Activated T-cell treated with anti-CD3 and anti-CD28 coated beads, Interleukin-2, amount 50 U/mL, for 72 hours (primary cell): ENCODE measurements around the gene CPVL. TPM values are rescaled to one million over a fixed set of nuclear protein-coding genes. Genes with fewer than 3 reads are reported as not detected.

Experiments used
- ATAC-seq, 2 donors: fragments of 150-1000 bp; cut with Tn5 transposase; replicated peaks in 1 of 2; 2 replicates each; pipeline ENCODE4 v1.10.0; 2021; ENCODE audit warnings: moderate library complexity in 2 of 2, mild to moderate bottlenecking in 1 of 2
- DNase-seq, 2 donors: peaks; one replicate each; pipeline ENCODE4 v3.0.0; 2021 to 2022; ENCODE audit warnings: mixed read lengths in 1 of 2
- H3K27ac Mint-ChIP-seq: one replicate; pipeline ENCODE4 v1.8.0; 2022; ENCODE audit warnings: mild to moderate bottlenecking, moderate library complexity, mixed read lengths
- H3K27me3 Mint-ChIP-seq: one replicate; pipeline ENCODE4 v1.8.0; 2022; ENCODE audit warnings: low read depth, mixed read lengths
- H3K36me3 Mint-ChIP-seq, 2 donors: one replicate each; pipeline ENCODE4 v1.8.0; 2022; ENCODE audit warnings: mixed read lengths in 2 of 2, mild to moderate bottlenecking in 1 of 2; ENCODE audit not compliant: insufficient read depth in 2 of 2
- H3K4me1 Mint-ChIP-seq: one replicate; pipeline ENCODE4 v1.8.0; 2022; ENCODE audit warnings: low read depth, mixed read lengths
- H3K4me3 Mint-ChIP-seq, 2 donors: one replicate each; pipeline ENCODE4 v1.8.0; 2022; ENCODE audit warnings: mild to moderate bottlenecking in 2 of 2, mixed read lengths in 2 of 2, moderate library complexity in 2 of 2
- H3K9me3 Mint-ChIP-seq, 2 donors: one replicate each; pipeline ENCODE4 v1.8.0; 2022; ENCODE audit warnings: mixed read lengths in 2 of 2
- total RNA-seq, 2 donors: library from RNA; stranded (reverse); gene quantifications; one replicate each; pipeline ENCODE4 v1.2.3, GENCODE V29; 2022

Gene CPVL
- total RNA-seq, 2 donors from 2014 or later, result 0.51 TPM; not detected in 1

- Mint-ChIP-seq H3K4me1 (peaks cover 5% of the 10 kb centered on the region), H3K27ac (no peak overlapping the region), H3K36me3 (no peaks in the 10 kb centered on the region), H3K27me3 (peaks cover 14% of the 10 kb centered on the region), H3K4me3 (no peak overlapping the region), H3K9me3 (no peaks in the 10 kb centered on the region)
- DNase-seq, result no peak
- no peak for ATAC-seq
Measured at GRCh38 chr7:29173458-29173857, 27.1 kb upstream of the CPVL start.

GRCh38 chr7:29170781-29171180 lies 24.4 kb upstream of the CPVL start:
- Mint-ChIP-seq H3K9me3 (peaks cover 0 to 1% of the 10 kb centered on the region in 2 donors), H3K27ac (no peak overlapping the region), H3K4me3 (no peak overlapping the region), H3K36me3 (no peaks in the 10 kb centered on the region), H3K4me1 (no peaks in the 10 kb centered on the region), H3K27me3 (peaks cover 12% of the 10 kb centered on the region)
- DNase-seq (no peak), ATAC-seq (no peak)

- peaks cover 17% of the 10 kb centered on the region for H3K27me3 Mint-ChIP-seq
- DNase-seq (no peak), ATAC-seq (no peak)
- no peak overlapping the region for H3K27ac Mint-ChIP-seq
- no peak overlapping the region for H3K4me3 Mint-ChIP-seq
- H3K4me1 Mint-ChIP-seq, result no peaks in the 10 kb centered on the region
- H3K9me3 Mint-ChIP-seq, result peaks cover 0 to 2% of the 10 kb centered on the region in 2 donors
- H3K36me3 Mint-ChIP-seq, result no peaks in the 10 kb centered on the region
Measured at GRCh38 chr7:29167721-29168120, 21.4 kb upstream of the CPVL start.

- Mint-ChIP-seq H3K9me3 (peaks cover 2% of the 10 kb centered on the region in 2 donors), H3K27me3 (peaks cover 29% of the 10 kb centered on the region), H3K4me3 (no peak overlapping the region), H3K27ac (no peak overlapping the region), H3K4me1 (no peaks in the 10 kb centered on the region), H3K36me3 (no peaks in the 10 kb centered on the region)
- DNase-seq (no peak), ATAC-seq (no peak)
Measured at GRCh38 chr7:29163854-29164253, 17.5 kb upstream of the CPVL start.

GRCh38 chr7:29162577-29162976 lies 16.2 kb upstream of the CPVL start:
- DNase-seq, result no peak
- peaks cover 2% of the 10 kb centered on the region in 2 donors for H3K9me3 Mint-ChIP-seq
- peaks cover 40% of the 10 kb centered on the region for H3K27me3 Mint-ChIP-seq
- H3K4me3 Mint-ChIP-seq, result no peak overlapping the region
- no peak overlapping the region for H3K27ac Mint-ChIP-seq
- H3K4me1 Mint-ChIP-seq, result no peaks in the 10 kb centered on the region
- ATAC-seq, result no peak
- no peaks in the 10 kb centered on the region for H3K36me3 Mint-ChIP-seq

- peaks cover 45% of the 10 kb centered on the region for H3K27me3 Mint-ChIP-seq
- H3K4me3 Mint-ChIP-seq, result no peak overlapping the region
- peaks cover 2% of the 10 kb centered on the region in 2 donors for H3K9me3 Mint-ChIP-seq
- ATAC-seq (no peak), DNase-seq (no peak)
- H3K27ac Mint-ChIP-seq, result no peak overlapping the region
- H3K36me3 Mint-ChIP-seq, result no peaks in the 10 kb centered on the region
- peaks cover 8% of the 10 kb centered on the region for H3K4me1 Mint-ChIP-seq
Measured at GRCh38 chr7:29161231-29161630, 14.9 kb upstream of the CPVL start.

GRCh38 chr7:29160080-29160479 lies 13.7 kb upstream of the CPVL start:
- H3K36me3 Mint-ChIP-seq, result no peaks in the 10 kb centered on the region
- H3K27ac Mint-ChIP-seq, result no peak overlapping the region

GRCh38 chr7:29158795-29159423 lies 12.6 kb upstream of the CPVL start:
- no peak overlapping the region for H3K4me3 Mint-ChIP-seq
- ATAC-seq (no peak), DNase-seq (no peak)
- no peak overlapping the region for H3K27ac Mint-ChIP-seq
- H3K9me3 Mint-ChIP-seq, result peaks cover 0 to 4% of the 10 kb centered on the region in 2 donors
- H3K27me3 Mint-ChIP-seq, result peaks cover 36% of the 10 kb centered on the region
- peaks cover 8% of the 10 kb centered on the region for H3K4me1 Mint-ChIP-seq
- no peaks in the 10 kb centered on the region for H3K36me3 Mint-ChIP-seq

More at GRCh38 chr7:29160080-29160479, 13.7 kb upstream of the CPVL start:
- Mint-ChIP-seq H3K9me3 (peaks cover 0 to 2% of the 10 kb centered on the region in 2 donors), H3K27me3 (peaks cover 36% of the 10 kb centered on the region), H3K4me1 (peaks cover 8% of the 10 kb centered on the region), H3K4me3 (no peak overlapping the region)
- DNase-seq (no peak), ATAC-seq (no peak)

- DNase-seq (no peak), ATAC-seq (no peak)
- H3K4me3 Mint-ChIP-seq, result no peak overlapping the region
- no peaks in the 10 kb centered on the region for H3K36me3 Mint-ChIP-seq
- peaks cover 8% of the 10 kb centered on the region for H3K4me1 Mint-ChIP-seq
- H3K27me3 Mint-ChIP-seq, result peaks cover 36% of the 10 kb centered on the region
- peaks cover 0 to 4% of the 10 kb centered on the region in 2 donors for H3K9me3 Mint-ChIP-seq
- H3K27ac Mint-ChIP-seq, result no peak overlapping the region
Measured at GRCh38 chr7:29156907-29157452, 10.6 kb upstream of the CPVL start.

GRCh38 chr7:29154076-29154475 lies 7.7 kb upstream of the CPVL start:
- no peak for DNase-seq

GRCh38 chr7:29150856-29151255 lies 4.5 kb upstream of the CPVL start:
- H3K27ac Mint-ChIP-seq, result no peak overlapping the region
- H3K9me3 Mint-ChIP-seq, result peaks cover 0 to 2% of the 10 kb centered on the region in 2 donors
- peaks cover 25% of the 10 kb centered on the region for H3K27me3 Mint-ChIP-seq
- H3K4me3 Mint-ChIP-seq, result no peak overlapping the region
- ATAC-seq (no peak), DNase-seq (no peak)
- H3K4me1 Mint-ChIP-seq, result peaks cover 5% of the 10 kb centered on the region
- no peaks in the 10 kb centered on the region for H3K36me3 Mint-ChIP-seq

More at GRCh38 chr7:29154076-29154475, 7.7 kb upstream of the CPVL start:
- Mint-ChIP-seq H3K9me3 (peaks cover 0 to 2% of the 10 kb centered on the region in 2 donors), H3K27me3 (peaks cover 18% of the 10 kb centered on the region), H3K4me3 (no peak overlapping the region), H3K27ac (no peak overlapping the region), H3K36me3 (no peaks in the 10 kb centered on the region), H3K4me1 (peaks cover 8% of the 10 kb centered on the region)
- no peak for ATAC-seq

GRCh38 chr7:29149036-29149435 lies 2.7 kb upstream of the CPVL start:
- no peaks in the 10 kb centered on the region for H3K9me3 Mint-ChIP-seq
- peaks cover 5% of the 10 kb centered on the region for H3K4me1 Mint-ChIP-seq
- peaks cover 28% of the 10 kb centered on the region for H3K27me3 Mint-ChIP-seq
- no peak for ATAC-seq
- H3K36me3 Mint-ChIP-seq, result no peaks in the 10 kb centered on the region
- H3K4me3 Mint-ChIP-seq, result no peak overlapping the region
- H3K27ac Mint-ChIP-seq, result no peak overlapping the region
- DNase-seq, result no peak

- no peak overlapping the region for H3K27ac Mint-ChIP-seq
- ATAC-seq, result no peak
Measured at GRCh38 chr7:29147821-29148220, 1.5 kb upstream of the CPVL start.

More at GRCh38 chr7:29147821-29148220, 1.5 kb upstream of the CPVL start:
- no peaks in the 10 kb centered on the region for H3K36me3 Mint-ChIP-seq
- DNase-seq, result no peak
- H3K27me3 Mint-ChIP-seq, result peaks cover 33% of the 10 kb centered on the region
- no peaks in the 10 kb centered on the region for H3K9me3 Mint-ChIP-seq
- no peak overlapping the region for H3K4me3 Mint-ChIP-seq
- peaks cover 5% of the 10 kb centered on the region for H3K4me1 Mint-ChIP-seq
